Stomach smooth muscle (tissue), 2 donors: ENCODE results near the gene RAB12.

Experiments
- H3K27ac ChIP-seq: one replicate; pipeline ENCODE4 v1.7.0; 2013; ENCODE audit warnings: mild to moderate bottlenecking, low read length, inconsistent platforms
- H3K27me3 ChIP-seq, 2 donors: one replicate each; pipeline ENCODE4 v1.7.0; 2013; ENCODE audit warnings: low read length in 2 of 2; ENCODE audit not compliant: insufficient read depth in 2 of 2, control insufficient read depth in 1 of 2
- H3K36me3 ChIP-seq, 2 donors: one replicate each; pipeline ENCODE4 v1.7.0; 2013; ENCODE audit warnings: low read length in 2 of 2; ENCODE audit not compliant: control insufficient read depth in 2 of 2, insufficient read depth in 2 of 2
- H3K4me1 ChIP-seq: one replicate; pipeline ENCODE4 v1.7.0; 2013; ENCODE audit warnings: low read length; ENCODE audit not compliant: control insufficient read depth, insufficient read depth
- H3K4me3 ChIP-seq, 2 donors: one replicate each; pipeline ENCODE4 v1.7.0; 2013; ENCODE audit warnings: low read length in 2 of 2
- H3K9ac ChIP-seq, 2 donors: one replicate each; pipeline ENCODE4 v1.7.0; 2013; ENCODE audit warnings: low read length in 2 of 2, mild to moderate bottlenecking in 1 of 2
- H3K9me3 ChIP-seq, 2 donors: one replicate each; pipeline ENCODE4 v1.7.0; 2013; ENCODE audit warnings: low read length in 2 of 2; ENCODE audit not compliant: control insufficient read depth in 2 of 2
- donor health status: healthy.
- donor health status: Pancreatic carcinoma.

Gene RAB12

GRCh38 chr18:8626414-8627106, 17.3 kb downstream of the RAB12 start:
- Histone ChIP-seq H3K9ac (no peak overlapping the region), H3K27ac (no peak overlapping the region), H3K27me3 (no peaks in the 10 kb centered on the region), H3K36me3 (peaks cover 12 to 22% of the 10 kb centered on the region in 2 donors), H3K4me1 (peaks cover 5% of the 10 kb centered on the region), H3K4me3 (no peak overlapping the region), H3K9me3 (no peaks in the 10 kb centered on the region)

- no peak overlapping the region for H3K9ac ChIP-seq
- no peak overlapping the region for H3K4me3 ChIP-seq
- H3K27ac ChIP-seq, result no peak overlapping the region
- H3K4me1 ChIP-seq, result peaks cover 5% of the 10 kb centered on the region
- H3K36me3 ChIP-seq, result peaks cover 12 to 22% of the 10 kb centered on the region in 2 donors
- H3K27me3 ChIP-seq, result no peaks in the 10 kb centered on the region
- H3K9me3 ChIP-seq, result no peaks in the 10 kb centered on the region
Measured at GRCh38 chr18:8627107-8627472, 17.9 kb downstream of the RAB12 start.

- Histone ChIP-seq H3K27me3 (no peaks in the 10 kb centered on the region), H3K9me3 (no peaks in the 10 kb centered on the region), H3K4me3 (no peak overlapping the region), H3K9ac (no peak overlapping the region), H3K27ac (no peak overlapping the region), H3K4me1 (peaks cover 5% of the 10 kb centered on the region), H3K36me3 (peaks cover 12 to 22% of the 10 kb centered on the region in 2 donors)
Measured at GRCh38 chr18:8627540-8627939, 18.3 kb downstream of the RAB12 start.

- peaks cover 24 to 33% of the 10 kb centered on the region in 2 donors for H3K36me3 ChIP-seq
Measured at GRCh38 chr18:8629602-8630001, 20.4 kb downstream of the RAB12 start.

GRCh38 chr18:8630546-8630945, 21.3 kb downstream of the RAB12 start:
- Histone ChIP-seq H3K4me3 (no peak overlapping the region), H3K27ac (no peak overlapping the region), H3K9ac (no peak overlapping the region), H3K36me3 (peaks cover 27 to 34% of the 10 kb centered on the region in 2 donors), H3K9me3 (no peaks in the 10 kb centered on the region), H3K4me1 (no peaks in the 10 kb centered on the region), H3K27me3 (no peaks in the 10 kb centered on the region)

More at GRCh38 chr18:8629602-8630001, 20.4 kb downstream of the RAB12 start:
- H3K27me3 ChIP-seq, result no peaks in the 10 kb centered on the region
- H3K9ac ChIP-seq, result no peak overlapping the region
- no peak overlapping the region for H3K4me3 ChIP-seq
- H3K27ac ChIP-seq, result no peak overlapping the region
- H3K4me1 ChIP-seq, result no peaks in the 10 kb centered on the region
- H3K9me3 ChIP-seq, result no peaks in the 10 kb centered on the region

GRCh38 chr18:8631265-8631664, 22.0 kb downstream of the RAB12 start:
- no peaks in the 10 kb centered on the region for H3K9me3 ChIP-seq
- no peaks in the 10 kb centered on the region for H3K4me1 ChIP-seq
- H3K36me3 ChIP-seq, result peaks cover 31 to 32% of the 10 kb centered on the region in 2 donors
- H3K27me3 ChIP-seq, result no peaks in the 10 kb centered on the region
- no peak overlapping the region for H3K27ac ChIP-seq
- no peak overlapping the region for H3K4me3 ChIP-seq
- no peak overlapping the region for H3K9ac ChIP-seq

GRCh38 chr18:8632386-8632785, 23.1 kb downstream of the RAB12 start:
- Histone ChIP-seq H3K4me1 (no peaks in the 10 kb centered on the region), H3K36me3 (peaks cover 29 to 30% of the 10 kb centered on the region in 2 donors), H3K27me3 (no peaks in the 10 kb centered on the region), H3K4me3 (no peak overlapping the region), H3K27ac (no peak overlapping the region), H3K9me3 (no peaks in the 10 kb centered on the region), H3K9ac (no peak overlapping the region)

- Histone ChIP-seq H3K9ac (no peak overlapping the region), H3K4me3 (no peak overlapping the region), H3K4me1 (no peaks in the 10 kb centered on the region), H3K9me3 (no peaks in the 10 kb centered on the region), H3K27ac (no peak overlapping the region), H3K27me3 (no peaks in the 10 kb centered on the region), H3K36me3 (peaks cover 34 to 43% of the 10 kb centered on the region in 2 donors)
Measured at GRCh38 chr18:8634508-8634907, 25.3 kb downstream of the RAB12 start.

GRCh38 chr18:8635087-8635486, 25.9 kb downstream of the RAB12 start:
- H3K4me1 ChIP-seq, result no peaks in the 10 kb centered on the region
- H3K9me3 ChIP-seq, result no peaks in the 10 kb centered on the region
- H3K9ac ChIP-seq, result no peak overlapping the region
- no peak overlapping the region for H3K27ac ChIP-seq
- no peak overlapping the region for H3K4me3 ChIP-seq
- no peaks in the 10 kb centered on the region for H3K27me3 ChIP-seq
- H3K36me3 ChIP-seq, result peaks cover 35 to 49% of the 10 kb centered on the region in 2 donors

- H3K4me1 ChIP-seq, result no peaks in the 10 kb centered on the region
- H3K27ac ChIP-seq, result no peak overlapping the region
- H3K27me3 ChIP-seq, result no peaks in the 10 kb centered on the region
- peaks cover 32 to 39% of the 10 kb centered on the region in 2 donors for H3K36me3 ChIP-seq
- no peaks in the 10 kb centered on the region for H3K9me3 ChIP-seq
- no peak overlapping the region for H3K9ac ChIP-seq
- no peak overlapping the region for H3K4me3 ChIP-seq
Measured at GRCh38 chr18:8639762-8640161, 30.5 kb downstream of the RAB12 start.

GRCh38 chr18:8643326-8643878, 34.2 kb downstream of the RAB12 start:
- no peaks in the 10 kb centered on the region for H3K9me3 ChIP-seq
- no peak overlapping the region for H3K4me3 ChIP-seq
- H3K27me3 ChIP-seq, result no peaks in the 10 kb centered on the region
- H3K27ac ChIP-seq, result no peak overlapping the region
- peaks cover 15 to 18% of the 10 kb centered on the region in 2 donors for H3K36me3 ChIP-seq
- H3K4me1 ChIP-seq, result no peaks in the 10 kb centered on the region
- no peak overlapping the region for H3K9ac ChIP-seq
